ENCODE data around the gene EGLN1.

Gene EGLN1

GRCh38 chr1:231401478-231401877 lies 20.6 kb downstream of the EGLN1 start:
- no peak for DNase-seq (ENCODE audit: extremely low read depth in 1 of 2, low read depth in 1 of 2)

- DNase-seq (ENCODE audit: extremely low read depth in 1 of 2, low read depth in 1 of 2), result no peak
Measured at GRCh38 chr1:231397886-231398671, 24.0 kb downstream of the EGLN1 start.

- no peak for DNase-seq (ENCODE audit: extremely low read depth in 1 of 2, low read depth in 1 of 2)
Measured at GRCh38 chr1:231396643-231397042, 25.4 kb downstream of the EGLN1 start.

- DNase-seq (ENCODE audit: extremely low read depth in 1 of 2, low read depth in 1 of 2), result no peak
Measured at GRCh38 chr1:231395998-231396390, 26.1 kb downstream of the EGLN1 start.

- DNase-seq (ENCODE audit: extremely low read depth in 1 of 2, low read depth in 1 of 2), result no peak
Measured at GRCh38 chr1:231395076-231395997, 26.8 kb downstream of the EGLN1 start.

- no peak for DNase-seq (ENCODE audit: extremely low read depth in 1 of 2, low read depth in 1 of 2)
Measured at GRCh38 chr1:231393668-231394067, 28.4 kb downstream of the EGLN1 start.

- DNase-seq (ENCODE audit: extremely low read depth in 1 of 2, low read depth in 1 of 2), result no peak
Measured at GRCh38 chr1:231392389-231393131, 29.5 kb downstream of the EGLN1 start.

- DNase-seq (ENCODE audit: extremely low read depth in 1 of 2, low read depth in 1 of 2), result no peak
Measured at GRCh38 chr1:231390071-231390470, 32.0 kb downstream of the EGLN1 start.

- DNase-seq (ENCODE audit: extremely low read depth in 1 of 2, low read depth in 1 of 2), result no peak
Measured at GRCh38 chr1:231387770-231388669, 34.1 kb downstream of the EGLN1 start.

GRCh38 chr1:231386466-231386865 lies 35.6 kb downstream of the EGLN1 start:
- DNase-seq (ENCODE audit: extremely low read depth in 1 of 2, low read depth in 1 of 2), result no peak

GRCh38 chr1:231385416-231385748 lies 36.7 kb downstream of the EGLN1 start:
- no peak for DNase-seq (ENCODE audit: extremely low read depth in 1 of 2, low read depth in 1 of 2)

- no peak for DNase-seq (ENCODE audit: extremely low read depth in 1 of 2, low read depth in 1 of 2)
Measured at GRCh38 chr1:231384696-231385415, 37.2 kb downstream of the EGLN1 start.

- no peak for DNase-seq (ENCODE audit: extremely low read depth in 1 of 2, low read depth in 1 of 2)
Measured at GRCh38 chr1:231383159-231383860, 38.8 kb downstream of the EGLN1 start.

GRCh38 chr1:231382426-231382825 lies 39.7 kb downstream of the EGLN1 start:
- DNase-seq (ENCODE audit: extremely low read depth in 1 of 2, low read depth in 1 of 2), result no peak

GRCh38 chr1:231381729-231382128 lies 40.4 kb downstream of the EGLN1 start:
- DNase-seq (ENCODE audit: extremely low read depth in 1 of 2, low read depth in 1 of 2), result no peak

GRCh38 chr1:231376875-231377549 lies 45.1 kb downstream of the EGLN1 start:
- DNase-seq (ENCODE audit: extremely low read depth in 1 of 2, low read depth in 1 of 2), result no peak

- DNase-seq (ENCODE audit: extremely low read depth in 1 of 2, low read depth in 1 of 2), result no peak
Measured at GRCh38 chr1:231376101-231376500, 46.0 kb downstream of the EGLN1 start.

GRCh38 chr1:231374394-231374793 lies 47.7 kb downstream of the EGLN1 start:
- DNase-seq (ENCODE audit: extremely low read depth in 1 of 2, low read depth in 1 of 2), result no peak

- no peak for DNase-seq (ENCODE audit: extremely low read depth in 1 of 2, low read depth in 1 of 2)
Measured at GRCh38 chr1:231372501-231372900, 49.6 kb downstream of the EGLN1 start.
